ENCODE measurements around the gene IGFN1. TPM values are rescaled to one million over a fixed set of nuclear protein-coding genes. Genes with fewer than 3 reads are reported as not detected.

Gene IGFN1
- total and polyA plus RNA-seq, 10 of the 15 experiments (the other 5 are each of a cell fraction or from before 2014, with no cell fraction given) = not detected

- SMC1A ChIA-PET (ENCODE audit: uncharacterized antibody, unreplicated experiment) = no interaction called here
- ATAC-seq = no peak
- DNase-seq (ENCODE audit: low read depth, low spot score) = no peak
- H4K20me1 ChIP-seq (ENCODE audit: control insufficient read depth, insufficient read depth) = no peaks in the 10 kb centered on the region
- H3K36me3 ChIP-seq (ENCODE audit: control insufficient read depth in 2 of 2, insufficient read depth in 2 of 2, low read length in 1 of 2) = no peaks in the 10 kb centered on the region
- TF ChIP-seq ETV6 (conservative IDR thresholded peaks at IDR 0.05 in 1 of 2, IDR thresholded peaks at IDR 0.05 in 1 of 2; ENCODE audit: borderline replicate concordance in 1 of 2, low read depth in 1 of 2) (no peak), RB1 (IDR thresholded peaks at IDR 0.05; ENCODE audit: borderline replicate concordance) (no peak), ATF3 (IDR thresholded peaks at IDR 0.05; ENCODE audit: borderline replicate concordance, extremely low read depth, low read depth, low read length) (no peak), SMAD1 (IDR thresholded peaks at IDR 0.05; ENCODE audit: low read depth, partially characterized antibody) (no peak), PAX5 (IDR thresholded peaks at IDR 0.05; ENCODE audit: borderline replicate concordance, low read depth, low read length) (no peak), ZBTB33 (IDR thresholded peaks at IDR 0.05) (no peak)
- TF ChIP-seq, protein P1, sequence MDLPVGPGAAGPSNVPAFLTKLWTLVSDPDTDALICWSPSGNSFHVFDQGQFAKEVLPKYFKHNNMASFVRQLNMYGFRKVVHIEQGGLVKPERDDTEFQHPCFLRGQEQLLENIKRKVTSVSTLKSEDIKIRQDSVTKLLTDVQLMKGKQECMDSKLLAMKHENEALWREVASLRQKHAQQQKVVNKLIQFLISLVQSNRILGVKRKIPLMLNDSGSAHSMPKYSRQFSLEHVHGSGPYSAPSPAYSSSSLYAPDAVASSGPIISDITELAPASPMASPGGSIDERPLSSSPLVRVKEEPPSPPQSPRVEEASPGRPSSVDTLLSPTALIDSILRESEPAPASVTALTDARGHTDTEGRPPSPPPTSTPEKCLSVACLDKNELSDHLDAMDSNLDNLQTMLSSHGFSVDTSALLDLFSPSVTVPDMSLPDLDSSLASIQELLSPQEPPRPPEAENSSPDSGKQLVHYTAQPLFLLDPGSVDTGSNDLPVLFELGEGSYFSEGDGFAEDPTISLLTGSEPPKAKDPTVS (IDR thresholded peaks at IDR 0.05; ENCODE audit: low read depth, low read length) = no peak
- BruUV-seq (replicated peaks) = no TSS peak
- RAD21 ChIA-PET (ENCODE audit: unreplicated experiment) = no interaction called here
- POLR2A ChIA-PET = interaction anchor here (0.6 kb wide), 1 partner anchor 540 kb away, joined by 5 read pairs; no protein-coding TSS in a partner anchor
- H3K4me3 ChIP-seq = no peak overlapping the region
- no peak overlapping the region for H2AFZ ChIP-seq (ENCODE audit: control insufficient read depth, low read depth, low read length)
- CTCF ChIA-PET = no interaction called here
- H3K4me1 ChIP-seq (ENCODE audit: control insufficient read depth, insufficient read depth, low read length) = no peaks in the 10 kb centered on the region
- intact Hi-C loops (cut with micrococcal nuclease; ENCODE audit: unreplicated experiment) = no loop called here
- H3K79me2 ChIP-seq (ENCODE audit: control insufficient read depth, insufficient read depth, low read length) = no peaks in the 10 kb centered on the region
- in situ Hi-C loops (cut with MboI) = no loop called here
- FAIRE-seq = no peak
- no peak overlapping the region for H3K27ac ChIP-seq (ENCODE audit: control insufficient read depth, insufficient read depth)
- H3K9ac ChIP-seq (ENCODE audit: control insufficient read depth, insufficient read depth, low read length) = no peak overlapping the region
- WGBS (ENCODE audit: insufficient coverage, insufficient replicate concordance, low lambda C conversion rate, missing lambda C conversion rate) = 40% methylated on average over 10 of the region's 10 CpGs
- no peaks in the 10 kb centered on the region for H3K9me3 ChIP-seq (replicated peaks; ENCODE audit: control insufficient read depth, insufficient read depth, low read length)
- no peak overlapping the region for H3K4me2 ChIP-seq (ENCODE audit: control insufficient read depth, insufficient read depth)
- peaks cover 0 to 2% of the 10 kb centered on the region in 2 experiments; a peak in 1 of 4 replicates for H3K27me3 ChIP-seq (replicated peaks in 1 of 2; ENCODE audit: control insufficient read depth in 2 of 2, insufficient read depth in 2 of 2, low read length in 1 of 2)
These were observed 82.2 kb downstream of the IGFN1 start for GRCh38 chr1:201272799-201273198.

Measured in GM12878 (cell line).